Activated gamma-delta T cell (primary cell): Measurements from ENCODE around the gene BIRC6.

Source experiments
- DNase-seq: peaks from one replicate; lab custom pipeline; 2025; lab: John Stamatoyannopoulos, UW

Gene BIRC6

GRCh38 chr2:32376756-32377155, 19.9 kb downstream of the BIRC6 start:
- no peak for DNase-seq

GRCh38 chr2:32377928-32378327, 21.1 kb downstream of the BIRC6 start:
- no peak for DNase-seq

- DNase-seq = no peak
These were observed 22.5 kb downstream of the BIRC6 start for GRCh38 chr2:32379352-32379751.

- no peak for DNase-seq
These were observed 27.0 kb downstream of the BIRC6 start for GRCh38 chr2:32383858-32384257.

- DNase-seq = no peak
These were observed 27.7 kb downstream of the BIRC6 start for GRCh38 chr2:32384529-32384928.

- no peak for DNase-seq
These were observed 29.9 kb downstream of the BIRC6 start for GRCh38 chr2:32386739-32387138.

- DNase-seq = no peak
These were observed 42.4 kb downstream of the BIRC6 start for GRCh38 chr2:32399221-32399620.

- no peak for DNase-seq
These were observed 45.3 kb downstream of the BIRC6 start for GRCh38 chr2:32402091-32402490.

GRCh38 chr2:32403782-32404181, 47.0 kb downstream of the BIRC6 start:
- no peak for DNase-seq

GRCh38 chr2:32404691-32405090, 47.9 kb downstream of the BIRC6 start:
- DNase-seq = no peak

GRCh38 chr2:32416519-32416918, 59.7 kb downstream of the BIRC6 start:
- no peak for DNase-seq

- no peak for DNase-seq
These were observed 60.8 kb downstream of the BIRC6 start for GRCh38 chr2:32417659-32418058.

GRCh38 chr2:32418778-32419177, 62.0 kb downstream of the BIRC6 start:
- DNase-seq = no peak

- no peak for DNase-seq
These were observed 65.3 kb downstream of the BIRC6 start for GRCh38 chr2:32422133-32422532.

- no peak for DNase-seq
These were observed 66.7 kb downstream of the BIRC6 start for GRCh38 chr2:32423536-32423935.

- no peak for DNase-seq
These were observed 67.9 kb downstream of the BIRC6 start for GRCh38 chr2:32424739-32425138.

GRCh38 chr2:32425719-32426141, 68.9 kb downstream of the BIRC6 start:
- no peak for DNase-seq

GRCh38 chr2:32427672-32428610, 71.1 kb downstream of the BIRC6 start:
- DNase-seq = no peak

GRCh38 chr2:32430804-32431203, 74.0 kb downstream of the BIRC6 start:
- DNase-seq = no peak

GRCh38 chr2:32436150-32436549, 79.3 kb downstream of the BIRC6 start:
- no peak for DNase-seq

- no peak for DNase-seq
These were observed 85.2 kb downstream of the BIRC6 start for GRCh38 chr2:32442020-32442467.

GRCh38 chr2:32446369-32446768, 89.5 kb downstream of the BIRC6 start:
- DNase-seq = no peak

GRCh38 chr2:32450851-32451250, 94.0 kb downstream of the BIRC6 start:
- no peak for DNase-seq
